ENCODE data around the gene CCDC102B. TPM values are rescaled to one million over a fixed set of nuclear protein-coding genes. Genes with fewer than 3 reads are reported as not detected.

The CCDC102B gene
- total and polyA plus RNA-seq, 9 donors: 1.8 to 7.0 (median 4.2) TPM

GRCh38 chr18:68992719-68993482 is 195.0 kb downstream of the CCDC102B start:
- WGBS, 3 donors: 83 to 89% (median 86%) methylated on average over 12 of the region's 12 CpGs
- no peak for TF ChIP-seq POLR2A (IDR thresholded peaks at IDR 0.05)
- TF ChIP-seq CTCF (IDR thresholded peaks at IDR 0.05): no peak
- TF ChIP-seq EP300 (IDR thresholded peaks at IDR 0.05): no peak
- Histone ChIP-seq H3K4me3 (no peak overlapping the region), H3K27me3 (no peaks in the 10 kb centered on the region), H3K9me3 (no peaks in the 10 kb centered on the region), H3K4me1 (ENCODE audit: insufficient read depth) (no peaks in the 10 kb centered on the region), H3K27ac (no peak overlapping the region), H3K36me3 (no peaks in the 10 kb centered on the region)
- intact Hi-C loops (cut with DNase I): no loop called here
- DNase-seq: no peak

DNA sequence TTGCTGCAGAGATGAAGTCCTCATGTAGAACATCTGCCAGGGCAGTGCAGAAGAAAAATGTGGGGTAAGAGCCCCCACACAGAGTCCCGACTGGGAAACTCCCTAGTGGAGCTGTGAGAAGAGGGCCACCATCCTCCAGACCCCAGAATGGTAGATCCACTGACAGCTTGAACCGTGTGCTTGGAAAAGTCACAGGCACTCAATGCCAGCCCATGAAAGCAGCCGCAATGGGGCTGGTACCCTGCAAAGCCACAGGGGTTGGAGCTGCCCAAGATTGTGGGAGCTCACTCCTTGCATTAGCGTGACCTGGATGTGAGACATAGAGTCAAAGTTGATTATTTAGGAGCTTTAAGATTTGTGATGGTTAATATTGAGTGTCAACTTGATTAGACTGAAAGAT is 197.8 kb downstream of the CCDC102B start:
- Histone ChIP-seq H3K27ac (no peak overlapping the region), H3K4me3 (no peak overlapping the region), H3K9me3 (no peaks in the 10 kb centered on the region), H3K27me3 (no peaks in the 10 kb centered on the region), H3K4me1 (ENCODE audit: insufficient read depth) (no peaks in the 10 kb centered on the region), H3K36me3 (no peaks in the 10 kb centered on the region)
- intact Hi-C loops (cut with DNase I): no loop called here
- DNase-seq: no peak
- WGBS, 3 donors: 72 to 80% (median 75%) methylated on average over 4 of the region's 4 CpGs
- TF ChIP-seq EP300 (IDR thresholded peaks at IDR 0.05) (no peak), POLR2A (IDR thresholded peaks at IDR 0.05) (no peak), CTCF (IDR thresholded peaks at IDR 0.05) (no peak)

DNA sequence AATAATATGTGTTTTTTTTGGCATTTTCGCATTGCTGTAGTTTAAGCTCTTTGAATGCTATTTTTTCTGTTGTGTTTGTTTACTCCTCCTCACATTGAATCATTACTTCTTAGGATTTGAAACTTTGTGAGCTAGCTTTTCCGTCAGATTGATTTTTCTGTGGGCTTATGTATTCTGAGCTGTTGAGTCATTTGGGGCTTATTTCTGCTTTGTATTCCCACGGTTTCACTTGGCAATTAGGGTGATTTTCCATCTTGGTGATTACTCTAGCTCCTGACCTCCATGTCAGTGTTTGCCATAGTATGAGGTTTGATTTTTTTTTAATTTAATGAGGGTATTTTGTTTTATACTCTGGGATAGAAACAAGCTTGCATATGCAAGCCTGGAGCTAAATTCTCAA is 200.0 kb downstream of the CCDC102B start:
- H3K27ac ChIP-seq: no peak overlapping the region
- no peaks in the 10 kb centered on the region for H3K4me1 ChIP-seq (ENCODE audit: insufficient read depth)
- H3K27me3 ChIP-seq: no peaks in the 10 kb centered on the region
- H3K36me3 ChIP-seq: no peaks in the 10 kb centered on the region
- 76 to 89% (median 79%) methylated on average over 3 of the region's 3 CpGs for WGBS, 3 donors
- no peaks in the 10 kb centered on the region for H3K9me3 ChIP-seq
- intact Hi-C loops (cut with DNase I): no loop called here
- H3K4me3 ChIP-seq: no peak overlapping the region
- DNase-seq: no peak
- TF ChIP-seq CTCF (IDR thresholded peaks at IDR 0.05): no peak
- TF ChIP-seq EP300 (IDR thresholded peaks at IDR 0.05): no peak
- no peak for TF ChIP-seq POLR2A (IDR thresholded peaks at IDR 0.05)

- 91 to 100% (median 95%) methylated on average over 1 of the region's 1 CpG for WGBS, 3 donors
- TF ChIP-seq CTCF (IDR thresholded peaks at IDR 0.05) (no peak), EP300 (IDR thresholded peaks at IDR 0.05) (no peak), POLR2A (IDR thresholded peaks at IDR 0.05) (no peak)
- intact Hi-C loops (cut with DNase I): no loop called here
Measured at GRCh38 chr18:69000366-69000765, 202.5 kb downstream of the CCDC102B start.

More at GRCh38 chr18:69000366-69000765, 202.5 kb downstream of the CCDC102B start:
- H3K9me3 ChIP-seq: no peaks in the 10 kb centered on the region
- H3K4me1 ChIP-seq (ENCODE audit: insufficient read depth): peaks cover 1% of the 10 kb centered on the region
- H3K27me3 ChIP-seq: no peaks in the 10 kb centered on the region
- H3K36me3 ChIP-seq: no peaks in the 10 kb centered on the region
- H3K4me3 ChIP-seq: no peak overlapping the region
- no peak for DNase-seq
- no peak overlapping the region for H3K27ac ChIP-seq

All from ovary (tissue), 9 donors.